Mucosa of descending colon (tissue), 3 donors: ENCODE measurements around the gene ETS1. TPM values are rescaled to one million over a fixed set of nuclear protein-coding genes. Genes with fewer than 3 reads are reported as not detected.

Experiments
- ATAC-seq: fragments of 200-7000 bp; cut with Tn5 transposase; one replicate; pipeline ENCODE4 v1.9.1; 2020; ENCODE audit warnings: mild to moderate bottlenecking, moderate library complexity
- DNase-seq, 3 donors: peaks; one replicate each; pipeline ENCODE4 v3.0.0-alpha.2; 2020
- H3K36me3 ChIP-seq: fragments of 200-600 bp; one replicate; pipeline ENCODE4 v1.8.0; 2021; ENCODE audit warnings: low read depth, mild to moderate bottlenecking
- H3K4me1 ChIP-seq: fragments of 200-600 bp; one replicate; pipeline ENCODE4 v1.8.0; 2021; ENCODE audit warnings: low read depth, mild to moderate bottlenecking
- H3K4me3 ChIP-seq: fragments of 200-600 bp; one replicate; pipeline ENCODE4 v1.8.0; 2021; ENCODE audit warnings: mild to moderate bottlenecking
- H3K9me3 ChIP-seq: fragments of 200-600 bp; one replicate; pipeline ENCODE4 v1.8.0; 2021; ENCODE audit warnings: mild to moderate bottlenecking
- CTCF ChIP-seq: fragments of 200-600 bp; IDR thresholded peaks from one replicate; pipeline ENCODE4 v1.8.0; 2022; ENCODE audit warnings: antibody characterized with exemption, mild to moderate bottlenecking
- intact Hi-C, 2 donors: fragments of 100-400 bp; cut with DNase I in 1 of 2; cut with micrococcal nuclease in 1 of 2; formaldehyde crosslinking; loops; one replicate each; pipeline versions ENCODE4 v1.11.0 to v1.11.1; 2022; cut with DNase I, micrococcal nuclease
- total RNA-seq, 3 donors: library from RNA; stranded (reverse); fragmentation: NEBNext Ultra II Directional in 2 of 3; extraction: Animal tissue kit (Norgen Biotek cat#: 25700) in 2 of 3; gene quantifications; one replicate each; pipeline versions ENCODE4 v1.2.1 to v1.2.4, GENCODE V29; 2021 to 2023
- donor health status: DM: no; HTN: no; CAD: no; lungs with moderate emphysema.
- donor health status: DM: no; HTN: no; CAD: no.
- donor health status: DM: no; HTN: yes; CAD: no.

The ETS1 gene
- total RNA-seq, 3 donors from 2014 or later: 36.5 to 41.2 (median 38.6) TPM

GRCh38 chr11:128496249-128496648, 91.1 kb downstream of the ETS1 start:
- Histone ChIP-seq H3K9me3 (no peaks in the 10 kb centered on the region), H3K4me3 (no peak overlapping the region), H3K4me1 (peaks cover 27% of the 10 kb centered on the region), H3K36me3 (no peaks in the 10 kb centered on the region)
- DNase-seq: no peak
- ATAC-seq: peak; percentile 26
- intact Hi-C loops: no loop called here
- no peak for TF ChIP-seq CTCF

GRCh38 chr11:128494418-128495332, 92.7 kb downstream of the ETS1 start:
- Histone ChIP-seq H3K9me3 (no peaks in the 10 kb centered on the region), H3K4me3 (no peak overlapping the region), H3K36me3 (no peaks in the 10 kb centered on the region), H3K4me1 (peaks cover 26% of the 10 kb centered on the region)
- no peak for ATAC-seq
- no peak for DNase-seq
- intact Hi-C loops: no loop called here
- TF ChIP-seq CTCF: no peak

GRCh38 chr11:128493570-128493965, 93.8 kb downstream of the ETS1 start:
- Histone ChIP-seq H3K9me3 (no peaks in the 10 kb centered on the region), H3K36me3 (no peaks in the 10 kb centered on the region), H3K4me3 (no peak overlapping the region), H3K4me1 (peaks cover 26% of the 10 kb centered on the region)
- intact Hi-C loops: no loop called here
- no peak for TF ChIP-seq CTCF
- DNase-seq (no peak), ATAC-seq (no peak)

- Histone ChIP-seq H3K9me3 (no peaks in the 10 kb centered on the region), H3K36me3 (no peaks in the 10 kb centered on the region), H3K4me1 (peaks cover 22% of the 10 kb centered on the region), H3K4me3 (no peak overlapping the region)
- DNase-seq: no peak
- no peak for ATAC-seq
- TF ChIP-seq CTCF: no peak
- intact Hi-C loops: no loop called here
Observed at GRCh38 chr11:128492903-128493569, 94.3 kb downstream of the ETS1 start.

- ATAC-seq (peak; percentile 20), DNase-seq (no peak)
- Histone ChIP-seq H3K36me3 (no peaks in the 10 kb centered on the region), H3K9me3 (no peaks in the 10 kb centered on the region), H3K4me3 (no peak overlapping the region), H3K4me1 (peaks cover 22% of the 10 kb centered on the region)
- intact Hi-C loops: no loop called here
- TF ChIP-seq CTCF: no peak
Observed at GRCh38 chr11:128492461-128492860, 94.9 kb downstream of the ETS1 start.
